Progenitor cell of endocrine pancreas (in vitro differentiated cells): Measurements from ENCODE around the gene KMT2C. TPM values are rescaled to one million over a fixed set of nuclear protein-coding genes. Genes with fewer than 3 reads are reported as not detected.
"Not testable (repeated sequence)": the region's sequence is repeated elsewhere in the genome, so short reads cannot be mapped to it uniquely, and the experiment has no call there.

Experiments used
- DNase-seq: peaks from one replicate; pipeline ENCODE4 v3.0.0; 2021; ENCODE audit warnings: low spot score; ENCODE audit not compliant: unreplicated experiment
- H3K27ac Mint-ChIP-seq: 2 replicates; pipeline ENCODE4 v1.8.0; 2021; ENCODE audit warnings: mild to moderate bottlenecking, moderate library complexity, mixed read lengths
- H3K27me3 Mint-ChIP-seq: 2 replicates; pipeline ENCODE4 v1.8.0; 2021; ENCODE audit warnings: mixed read lengths
- H3K36me3 Mint-ChIP-seq: 2 replicates; pipeline ENCODE4 v1.8.0; 2022; ENCODE audit warnings: mixed read lengths; ENCODE audit not compliant: insufficient read depth
- H3K4me1 Mint-ChIP-seq: 2 replicates; pipeline ENCODE4 v1.8.0; 2021; ENCODE audit warnings: low read depth, mixed read lengths
- H3K4me3 Mint-ChIP-seq: 2 replicates; pipeline ENCODE4 v1.8.0; 2021; ENCODE audit warnings: low read depth, mild to moderate bottlenecking, moderate library complexity, mixed read lengths
- H3K9me3 Mint-ChIP-seq: 2 replicates; pipeline ENCODE4 v1.8.0; 2021; ENCODE audit warnings: low read depth, mixed read lengths
- total RNA-seq: library from RNA; stranded (reverse); gene quantifications from 2 replicates; pipeline ENCODE4 v1.2.1, GENCODE V29; 2021
- TF ChIP-seq, protein P1 (sequence below): fragments of 200-600 bp; sonication (generic); IDR thresholded peaks from one replicate; pipeline ENCODE4 v1.5.0; 2021; ENCODE audit warnings: antibody characterized with exemption, mild to moderate bottlenecking; ENCODE audit not compliant: unreplicated experiment

Gene KMT2C
- total RNA-seq, 1 donor from 2014 or later: 75.9 TPM

GRCh38 chr7:152395112-152395511 is 40.7 kb downstream of the KMT2C start:
- DNase-seq: no peak
- H3K9me3 Mint-ChIP-seq: no peaks in the 10 kb centered on the region
- H3K4me3 Mint-ChIP-seq: no peak overlapping the region
- H3K27ac Mint-ChIP-seq: no peak overlapping the region
- H3K27me3 Mint-ChIP-seq: no peaks in the 10 kb centered on the region
- TF ChIP-seq, protein P1, sequence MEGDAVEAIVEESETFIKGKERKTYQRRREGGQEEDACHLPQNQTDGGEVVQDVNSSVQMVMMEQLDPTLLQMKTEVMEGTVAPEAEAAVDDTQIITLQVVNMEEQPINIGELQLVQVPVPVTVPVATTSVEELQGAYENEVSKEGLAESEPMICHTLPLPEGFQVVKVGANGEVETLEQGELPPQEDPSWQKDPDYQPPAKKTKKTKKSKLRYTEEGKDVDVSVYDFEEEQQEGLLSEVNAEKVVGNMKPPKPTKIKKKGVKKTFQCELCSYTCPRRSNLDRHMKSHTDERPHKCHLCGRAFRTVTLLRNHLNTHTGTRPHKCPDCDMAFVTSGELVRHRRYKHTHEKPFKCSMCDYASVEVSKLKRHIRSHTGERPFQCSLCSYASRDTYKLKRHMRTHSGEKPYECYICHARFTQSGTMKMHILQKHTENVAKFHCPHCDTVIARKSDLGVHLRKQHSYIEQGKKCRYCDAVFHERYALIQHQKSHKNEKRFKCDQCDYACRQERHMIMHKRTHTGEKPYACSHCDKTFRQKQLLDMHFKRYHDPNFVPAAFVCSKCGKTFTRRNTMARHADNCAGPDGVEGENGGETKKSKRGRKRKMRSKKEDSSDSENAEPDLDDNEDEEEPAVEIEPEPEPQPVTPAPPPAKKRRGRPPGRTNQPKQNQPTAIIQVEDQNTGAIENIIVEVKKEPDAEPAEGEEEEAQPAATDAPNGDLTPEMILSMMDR: no peak
- peaks cover 39% of the 10 kb centered on the region for H3K4me1 Mint-ChIP-seq
- H3K36me3 Mint-ChIP-seq: peaks cover 1% of the 10 kb centered on the region

- DNase-seq: peak; percentile 17
- TF ChIP-seq, protein P1: peak; percentile 66
- peaks cover 36% of the 10 kb centered on the region for H3K4me1 Mint-ChIP-seq
- H3K4me3 Mint-ChIP-seq, H3K27me3 Mint-ChIP-seq, H3K36me3 Mint-ChIP-seq, H3K9me3 Mint-ChIP-seq: not testable (repeated sequence)
- H3K27ac Mint-ChIP-seq: peak overlapping the region; percentile 0
Measured at GRCh38 chr7:152394214-152394613, 41.6 kb downstream of the KMT2C start.

DNA sequence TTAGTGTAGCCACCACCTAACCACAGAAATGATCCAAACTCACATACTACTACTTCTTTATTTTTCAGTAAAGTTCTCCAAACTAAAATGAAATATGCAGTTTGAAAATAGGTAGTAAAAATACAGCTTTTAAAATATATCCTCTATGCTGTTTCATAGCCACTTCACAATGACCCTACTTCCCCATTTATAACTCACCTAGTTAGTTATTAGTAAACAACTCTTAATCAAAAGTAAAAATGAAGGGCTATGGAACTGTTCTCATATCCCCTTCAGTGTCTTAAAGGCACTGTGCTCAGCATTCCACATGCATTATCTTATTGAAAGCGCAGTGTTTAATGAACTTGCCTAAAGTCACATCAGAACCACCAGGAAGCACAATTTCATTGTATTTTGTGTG is 43.5 kb downstream of the KMT2C start:
- H3K36me3 Mint-ChIP-seq: no peaks in the 10 kb centered on the region
- H3K4me1 Mint-ChIP-seq: peaks cover 28% of the 10 kb centered on the region

DNA sequence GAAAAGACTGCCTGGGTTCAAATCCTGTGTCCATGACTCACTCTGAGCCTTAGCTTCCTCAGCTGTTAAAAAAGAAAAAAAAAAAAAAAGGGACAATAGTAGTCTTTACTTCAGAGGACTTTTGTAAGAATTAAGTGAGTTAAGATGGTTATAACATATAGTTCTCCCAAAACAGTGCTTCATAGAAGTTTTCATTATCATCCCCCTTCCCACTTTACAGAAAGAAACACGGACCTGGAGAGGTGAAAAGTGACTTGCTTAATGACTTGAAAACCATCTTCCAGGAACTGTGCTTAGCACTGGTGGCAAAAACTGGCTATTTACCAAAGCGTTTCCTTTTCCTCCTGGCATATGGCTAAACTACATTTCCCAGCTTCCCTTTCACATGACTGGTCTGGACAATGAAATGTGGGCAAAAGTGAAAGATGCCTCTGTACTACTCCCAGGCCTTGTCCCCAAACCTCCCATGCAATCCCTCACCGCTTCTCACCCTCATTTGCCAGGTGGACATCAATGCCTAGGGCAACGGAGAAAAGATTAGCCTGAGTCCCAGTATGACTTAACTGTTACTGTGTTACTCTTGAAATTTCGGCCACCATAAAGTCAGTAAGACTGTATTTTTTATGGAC is 49.6 kb downstream of the KMT2C start:
- H3K9me3 Mint-ChIP-seq, DNase-seq, H3K4me3 Mint-ChIP-seq, H3K4me1 Mint-ChIP-seq, H3K27me3 Mint-ChIP-seq, H3K36me3 Mint-ChIP-seq: not testable (repeated sequence)
- H3K27ac Mint-ChIP-seq: peak overlapping the region; percentile 33

More for the DNA sequence above, 43.5 kb downstream of the KMT2C start:
- Mint-ChIP-seq H3K27ac (peak overlapping the region; percentile 42), H3K4me3 (no peak overlapping the region), H3K27me3 (no peaks in the 10 kb centered on the region), H3K9me3 (peaks cover 4% of the 10 kb centered on the region)
- TF ChIP-seq, protein P1: no peak
- DNase-seq: no peak

- H3K4me1 Mint-ChIP-seq, H3K27me3 Mint-ChIP-seq, H3K27ac Mint-ChIP-seq, H3K4me3 Mint-ChIP-seq, DNase-seq, H3K9me3 Mint-ChIP-seq, H3K36me3 Mint-ChIP-seq: not testable (repeated sequence)
Measured at GRCh38 chr7:152384235-152385200, 51.3 kb downstream of the KMT2C start.

GRCh38 chr7:152383341-152384234 is 52.2 kb downstream of the KMT2C start:
- Mint-ChIP-seq H3K27ac (no peak overlapping the region), H3K4me3 (no peak overlapping the region), H3K4me1 (peaks cover 4% of the 10 kb centered on the region), H3K36me3 (peaks cover 5% of the 10 kb centered on the region), H3K9me3 (peaks cover 9% of the 10 kb centered on the region), H3K27me3 (no peaks in the 10 kb centered on the region)
- TF ChIP-seq, protein P1: no peak
- no peak for DNase-seq
